DMS114 treated with DMSO at 0.1 percent for 48 hours (cell line): ENCODE measurements around the gene OPCML.

Experiments
- DNase-seq: peaks from one replicate; lab custom pipeline; 2025; ENCODE audit not compliant: unreplicated experiment; lab: John Stamatoyannopoulos, UW

OPCML gene

GRCh38 chr11:133149698-133150097 lies 382.6 kb downstream of the OPCML start:
- DNase-seq, result no peak

GRCh38 chr11:133147625-133148024 lies 384.7 kb downstream of the OPCML start:
- DNase-seq, result no peak

GRCh38 chr11:133146697-133147306 lies 385.5 kb downstream of the OPCML start:
- no peak for DNase-seq

- DNase-seq, result no peak
These were observed 394.4 kb downstream of the OPCML start for GRCh38 chr11:133137939-133138338.

DNA sequence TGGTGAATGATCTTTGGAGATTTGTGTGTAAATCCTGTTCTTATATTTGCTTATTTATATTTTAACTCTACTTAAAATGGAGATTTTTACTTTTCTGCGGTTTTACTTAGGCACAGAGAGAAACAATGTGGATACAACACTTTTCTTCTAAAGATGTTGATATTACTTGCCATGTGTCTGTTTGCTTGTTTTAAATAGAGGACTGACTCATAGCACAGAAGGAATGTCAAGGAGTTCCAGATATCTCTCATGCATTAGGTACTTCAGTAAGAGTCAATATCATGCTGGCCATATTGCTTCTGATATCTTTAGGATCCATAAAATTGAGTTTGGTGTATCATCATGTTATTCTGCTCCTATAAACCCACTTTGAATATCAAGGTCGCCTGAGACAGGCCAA lies 395.0 kb downstream of the OPCML start:
- no peak for DNase-seq

- no peak for DNase-seq
These were observed 395.9 kb downstream of the OPCML start for GRCh38 chr11:133136376-133136775.

GRCh38 chr11:133134314-133135173 lies 397.8 kb downstream of the OPCML start:
- peak; percentile 15 for DNase-seq

DNA sequence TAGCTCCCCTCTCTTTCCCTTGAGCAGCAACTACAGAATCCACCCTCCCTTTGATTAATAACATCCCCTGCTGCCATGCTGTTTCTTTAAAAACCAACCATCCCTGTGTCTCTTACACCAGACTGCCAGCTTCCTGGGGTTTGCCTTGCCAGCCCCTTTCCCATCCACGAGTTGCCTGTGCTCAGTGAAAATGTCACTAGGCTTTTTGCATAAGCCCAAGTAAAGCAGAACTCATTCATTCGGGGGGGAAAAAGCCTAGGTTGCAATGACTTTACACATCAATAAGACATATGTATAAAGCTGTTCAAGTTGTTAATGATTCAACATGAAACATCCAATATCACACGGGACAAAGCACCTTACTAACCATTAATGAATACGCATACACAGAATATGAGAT lies 398.7 kb downstream of the OPCML start:
- no peak for DNase-seq

DNA sequence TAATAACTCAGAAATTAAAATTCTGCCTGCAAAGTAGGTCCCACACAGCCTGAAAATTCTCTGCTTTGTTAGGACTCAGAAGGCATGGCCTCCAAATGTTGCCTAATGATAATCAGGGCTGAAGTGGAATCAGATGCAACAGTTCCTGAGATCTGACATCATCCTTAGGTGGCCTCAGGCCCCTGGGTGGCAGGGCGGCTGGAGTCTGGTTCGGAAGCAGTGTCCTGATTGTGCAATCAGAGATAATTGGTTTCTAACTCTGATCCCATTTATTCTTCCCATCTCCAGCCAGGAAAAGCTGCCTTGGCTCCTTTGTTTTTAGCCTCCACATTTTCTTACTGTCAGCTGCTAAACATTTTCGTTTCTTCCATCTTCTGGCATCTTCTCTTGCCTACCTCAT lies 399.3 kb downstream of the OPCML start:
- no peak for DNase-seq

DNA sequence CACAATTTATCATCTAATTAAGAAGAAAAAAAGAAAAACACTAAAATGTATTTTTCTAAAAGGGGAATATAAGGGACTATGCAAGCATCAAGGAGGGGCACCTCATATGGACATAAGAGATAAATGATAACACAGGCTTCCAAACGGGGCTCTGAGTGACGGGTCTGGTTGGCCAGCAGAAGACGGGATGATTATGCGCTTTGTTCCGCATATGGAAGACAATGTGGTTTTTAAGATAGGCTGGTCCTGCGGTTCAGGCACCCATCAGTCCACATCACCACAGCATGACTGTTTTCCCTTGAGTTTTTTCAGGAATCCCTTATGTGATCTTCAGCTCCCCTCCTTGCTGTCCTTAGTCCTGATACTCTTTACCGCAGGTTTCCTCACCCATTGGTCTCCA lies 404.6 kb downstream of the OPCML start:
- no peak for DNase-seq

- DNase-seq, result no peak
These were observed 408.5 kb downstream of the OPCML start for GRCh38 chr11:133123796-133124195.

- DNase-seq, result no peak
These were observed 408.9 kb downstream of the OPCML start for GRCh38 chr11:133123366-133123765.

DNA sequence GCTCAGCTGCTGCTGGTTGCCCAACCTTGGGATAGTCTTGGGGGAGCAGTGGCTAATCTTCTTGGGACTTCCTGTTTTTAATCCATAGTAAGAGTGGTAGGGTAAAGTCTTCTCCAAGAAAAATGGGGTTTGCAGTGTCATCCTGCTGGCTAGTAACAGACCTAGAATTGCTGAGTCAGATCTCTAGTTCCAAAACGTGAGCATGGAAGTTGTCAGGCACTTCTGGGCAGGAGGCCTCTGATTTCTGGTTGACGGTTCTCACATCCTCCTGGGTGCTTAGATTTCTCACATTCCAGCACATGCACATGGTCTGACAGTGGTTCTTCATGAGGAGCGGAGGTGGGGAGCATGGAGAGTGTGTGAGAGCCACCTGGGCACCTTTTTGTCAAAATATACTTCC lies 410.0 kb downstream of the OPCML start:
- no peak for DNase-seq

DNA sequence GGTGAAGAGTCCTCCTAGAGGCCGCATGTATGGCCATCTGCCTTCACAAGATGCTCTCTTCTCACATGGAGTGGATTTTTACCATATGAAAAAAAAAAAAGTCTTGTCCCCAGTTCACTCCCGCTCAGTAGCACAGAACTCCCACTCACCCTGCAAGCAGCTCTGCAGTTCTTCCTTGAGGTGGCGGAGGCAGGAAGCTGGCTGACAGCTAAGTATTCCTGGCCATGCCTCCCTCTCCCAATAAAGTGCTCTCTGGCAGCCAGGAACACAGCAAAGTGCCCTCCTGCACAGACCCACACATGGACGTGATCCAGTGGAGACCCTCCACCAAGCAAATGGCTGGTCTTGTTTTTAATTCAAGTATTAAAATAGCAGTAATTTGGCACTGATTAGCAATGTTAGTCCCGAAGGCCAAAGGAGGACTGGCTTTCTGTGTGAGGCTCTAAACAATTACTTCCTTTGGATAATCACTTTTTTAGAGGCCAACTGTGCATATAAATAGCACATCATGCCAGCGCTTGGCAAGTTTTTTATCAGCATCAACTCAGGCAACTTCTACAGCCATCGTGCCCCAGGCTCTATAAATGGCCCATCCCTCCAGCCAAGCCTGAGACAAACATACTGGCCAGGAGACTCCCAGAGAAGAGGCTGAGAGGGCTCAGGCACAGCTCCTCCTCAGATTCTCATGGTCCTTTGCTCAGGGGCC lies 413.6 kb downstream of the OPCML start:
- DNase-seq, result no peak

GRCh38 chr11:133115099-133115498 lies 417.2 kb downstream of the OPCML start:
- no peak for DNase-seq

GRCh38 chr11:133107763-133108162 lies 424.5 kb downstream of the OPCML start:
- no peak for DNase-seq

DNA sequence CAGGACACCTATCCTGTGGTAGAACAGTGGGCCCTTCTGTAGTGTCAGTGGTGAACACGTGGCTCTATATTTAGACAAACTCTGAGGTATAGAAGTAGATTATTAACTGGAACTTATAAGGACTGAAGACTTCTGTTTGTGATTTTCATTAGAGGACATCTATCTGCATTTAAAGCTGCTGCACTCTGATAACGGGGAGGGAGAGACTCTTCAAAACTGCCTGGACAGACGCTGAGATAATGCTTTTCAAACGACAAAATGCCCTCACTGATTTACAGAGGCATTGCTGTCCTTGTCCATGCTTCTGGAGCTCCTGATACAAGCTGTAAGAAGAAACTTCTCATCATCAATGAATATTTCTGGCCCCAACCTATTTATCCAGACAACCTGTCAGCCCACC lies 425.2 kb downstream of the OPCML start:
- DNase-seq, result no peak

GRCh38 chr11:133106417-133106816 lies 425.9 kb downstream of the OPCML start:
- DNase-seq, result no peak

DNA sequence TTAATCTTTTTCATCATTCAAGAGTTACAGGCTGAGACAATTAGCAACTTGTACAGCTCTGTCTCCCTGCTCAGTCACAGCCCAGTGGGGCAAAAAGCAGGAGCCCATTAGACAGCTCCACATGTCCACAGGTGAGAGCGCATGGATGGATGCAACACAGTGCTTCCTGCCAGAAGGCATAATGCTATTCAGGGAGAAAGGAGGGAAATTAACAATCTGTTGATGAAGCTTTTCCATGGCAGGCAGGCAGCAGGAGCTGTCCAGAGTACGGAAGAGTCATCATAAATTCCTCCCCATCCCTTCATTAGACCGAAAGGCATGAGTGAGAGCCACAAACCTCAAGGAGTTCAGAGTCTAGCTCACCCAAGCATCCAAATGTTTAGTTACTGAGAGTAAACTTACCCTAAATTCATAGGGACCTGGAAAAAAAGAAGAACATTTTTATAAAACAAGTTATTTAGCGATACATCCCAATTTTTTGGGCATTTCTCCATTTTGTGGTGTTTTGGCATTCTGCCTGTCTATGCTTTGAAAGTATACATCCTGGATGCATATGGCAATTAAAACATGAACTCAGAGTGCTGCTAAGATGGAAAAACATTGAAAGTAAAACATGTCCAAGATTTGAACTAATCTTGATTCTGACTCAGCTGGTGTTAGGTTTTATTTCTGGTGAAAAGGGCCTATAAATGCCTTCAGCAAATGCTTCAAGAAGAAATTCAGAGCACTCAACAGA lies 428.1 kb downstream of the OPCML start:
- no peak for DNase-seq

DNA sequence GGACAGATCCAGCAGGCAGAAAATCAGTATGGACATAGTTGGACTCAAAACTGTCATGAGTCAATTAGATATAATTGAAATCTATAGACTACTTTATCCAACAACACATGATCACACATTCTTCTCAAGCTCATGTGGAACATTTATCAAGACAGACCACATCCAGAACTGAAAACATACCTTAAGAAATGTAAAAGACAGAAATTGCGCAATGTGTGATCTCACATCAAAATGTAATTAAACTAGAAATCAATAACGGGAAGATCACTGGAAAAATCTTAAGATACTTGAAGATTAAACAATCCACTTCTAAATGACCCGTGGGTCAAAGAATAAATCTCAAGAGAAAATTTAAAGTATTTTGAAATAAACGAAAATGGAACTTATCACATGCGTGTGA lies 435.3 kb downstream of the OPCML start:
- DNase-seq, result no peak

DNA sequence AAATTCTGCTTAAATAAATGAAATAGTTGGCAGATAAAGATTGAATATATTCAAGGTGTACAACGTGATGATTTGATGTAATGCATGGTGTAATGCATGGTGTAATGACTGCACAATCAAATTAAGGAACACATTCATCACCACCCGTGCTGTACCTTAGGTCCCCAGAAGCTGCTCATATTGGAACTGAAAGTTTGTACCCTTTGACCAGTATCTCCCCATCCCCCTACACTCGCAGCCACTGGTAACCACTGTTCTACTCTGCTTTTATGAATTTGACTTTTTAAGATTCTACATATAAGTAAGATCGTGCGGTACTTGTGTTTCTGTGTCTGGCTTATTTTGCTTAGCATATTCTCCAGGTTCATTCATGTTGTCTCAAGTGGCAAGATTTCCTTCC lies 445.8 kb downstream of the OPCML start:
- DNase-seq, result no peak
